SK-N-SH (cell line): ENCODE measurements around the gene MGAT5B. TPM values are rescaled to one million over a fixed set of nuclear protein-coding genes. Genes with fewer than 3 reads are reported as not detected.

Experiments used
- CTCF ChIA-PET: fragments of 300-600, 350-600 bp; formaldehyde crosslinking; extraction: SDS; loops from one replicate; lab custom pipeline; 2021; lab: Yijun Ruan, JAX
- POLR2A ChIA-PET: fragments of 350-600 bp; sonication (Branson Sonifier 250); formaldehyde crosslinking; extraction: SDS; loops from one replicate; lab custom pipeline; 2020; ENCODE audit warnings: antibody characterized with exemption, inconsistent platforms; lab: Yijun Ruan, JAX
- DNase-seq: peaks from one replicate; pipeline ENCODE4 v3.0.0; 2012
- H2AFZ ChIP-seq: fragments of 200-600 bp; sonication (generic); 2 replicates; pipeline ENCODE4 v1.8.1; 2016; ENCODE audit warnings: antibody characterized with exemption, mild to moderate bottlenecking, low read depth
- H3F3A ChIP-seq: fragments of 200-600 bp; sonication (generic); replicated peaks from 2 replicates; pipeline ENCODE3; 2016; ENCODE audit warnings: antibody characterized with exemption, mild to moderate bottlenecking; ENCODE audit not compliant: insufficient read depth
- H3K27ac ChIP-seq, 2 experiments: fragments of 200-500 bp in 1 of 2; fragments of 200-600 bp in 1 of 2; sonication (Bioruptor generic) in 1 of 2; sonication (generic), shearing (Covaris generic) in 1 of 2; 2 replicates each; pipeline versions ENCODE4 v1.5.1 to v1.6.1; 2014 to 2016; ENCODE audit warnings: low read depth in 2 of 2, inconsistent platforms in 1 of 2, low read length in 1 of 2, mild to moderate bottlenecking in 1 of 2, mixed read lengths in 1 of 2
- H3K27me3 ChIP-seq: fragments of 200-600 bp; sonication (generic), shearing (Covaris generic); 2 replicates; pipeline ENCODE4 v1.6.1; 2016; ENCODE audit warnings: mixed run types; ENCODE audit not compliant: insufficient read depth
- H3K36me3 ChIP-seq, 2 experiments: fragments of 200-500 bp in 1 of 2; fragments of 200-600 bp in 1 of 2; sonication (Bioruptor generic) in 1 of 2; sonication (generic) in 1 of 2; replicated peaks in 1 of 2; 2 replicates each; pipeline versions ENCODE3 to v1.5.1; 2014 to 2016; ENCODE audit warnings: low read length in 1 of 2, mild to moderate bottlenecking in 1 of 2; ENCODE audit not compliant: insufficient read depth in 2 of 2, control insufficient read depth in 1 of 2
- H3K4me1 ChIP-seq, 2 experiments: fragments of 200-500 bp in 1 of 2; fragments of 200-600 bp in 1 of 2; sonication (Bioruptor generic) in 1 of 2; sonication (generic), shearing (Covaris generic) in 1 of 2; 2 replicates each; pipeline versions ENCODE4 v1.5.1 to v1.6.1; 2014 to 2016; ENCODE audit warnings: low read depth in 1 of 2, low read length in 1 of 2, mixed run types in 1 of 2; ENCODE audit not compliant: insufficient read depth in 2 of 2, control insufficient read depth in 1 of 2
- H3K4me2 ChIP-seq: fragments of 200-600 bp; sonication (generic), shearing (Covaris generic); 2 replicates; pipeline ENCODE4 v1.6.1; 2017; ENCODE audit warnings: mixed run types
- H3K4me3 ChIP-seq, 2 experiments: fragments of 200-500 bp in 1 of 2; fragments of 200-600 bp in 1 of 2; sonication (Bioruptor generic) in 1 of 2; sonication (generic), shearing (Covaris generic) in 1 of 2; 2 replicates each; pipeline versions ENCODE4 v1.5.1 to v1.8.1; 2014 to 2016; ENCODE audit warnings: low read depth in 2 of 2, inconsistent platforms in 1 of 2, low read length in 1 of 2, mild to moderate bottlenecking in 1 of 2, mixed read lengths in 1 of 2, moderate library complexity in 1 of 2
- H3K79me2 ChIP-seq: fragments of 200-600 bp; sonication (generic); 2 replicates; pipeline ENCODE4 v1.8.1; 2017; ENCODE audit warnings: mild to moderate bottlenecking; ENCODE audit not compliant: insufficient read depth
- H3K9ac ChIP-seq: fragments of 200-600 bp; sonication (generic); 2 replicates; pipeline ENCODE4 v1.6.1; 2017; ENCODE audit warnings: mixed run types
- H3K9me2 ChIP-seq: fragments of 200-600 bp; sonication (generic); 2 replicates; pipeline ENCODE4 v1.6.1; 2017; ENCODE audit warnings: mixed run types
- H3K9me3 ChIP-seq: fragments of 200-600 bp; sonication (generic); 2 replicates; pipeline ENCODE4 v1.6.1; 2017; ENCODE audit warnings: mixed run types, mild to moderate bottlenecking, moderate library complexity
- H4K20me1 ChIP-seq: fragments of 200-600 bp; sonication (generic); 2 replicates; pipeline ENCODE4 v1.6.1; 2017; ENCODE audit warnings: mild to moderate bottlenecking, mixed run types; ENCODE audit not compliant: insufficient read depth
- CHD2 ChIP-seq: fragments of 150-350 bp; IDR thresholded peaks from 2 replicates; pipeline ENCODE4 v1.6.1; 2018; ENCODE audit warnings: low read length; ENCODE audit not compliant: partially characterized antibody
- FOXM1 ChIP-seq: IDR thresholded peaks from 2 replicates; pipeline ENCODE4 v1.4.0; 2012; ENCODE audit warnings: low read depth, mild to moderate bottlenecking
- GATA2 ChIP-seq: sonication (generic); formaldehyde crosslinking; IDR thresholded peaks from 2 replicates; pipeline ENCODE4 v1.5.0; 2020; ENCODE audit warnings: mild to moderate bottlenecking, missing genetic modification reagents
- MXI1 ChIP-seq: IDR thresholded peaks from 2 replicates; pipeline ENCODE4 v1.6.1; 2012; ENCODE audit warnings: mild to moderate bottlenecking, low read depth, low read length, improper control_type of control experiment
- PBX3 ChIP-seq: IDR thresholded peaks from 2 replicates; pipeline ENCODE4; 2012
- RCOR1 ChIP-seq: fragments of 150-350 bp; IDR thresholded peaks from 2 replicates; pipeline ENCODE4 v1.6.1; 2017; ENCODE audit warnings: antibody characterized with exemption, low read length
- RXRA ChIP-seq: IDR thresholded peaks from 2 replicates; pipeline ENCODE4 v1.4.0; 2012; ENCODE audit warnings: low read depth, mild to moderate bottlenecking, borderline replicate concordance
- TAF1 ChIP-seq: IDR thresholded peaks from 2 replicates; pipeline ENCODE4 v1.6.1; 2012; ENCODE audit warnings: low read depth, mild to moderate bottlenecking, low read length, moderate library complexity, borderline replicate concordance
- YY1 ChIP-seq: IDR thresholded peaks from 2 replicates; pipeline ENCODE4 v1.4.0; 2012; ENCODE audit warnings: low read depth, mild to moderate bottlenecking
- WGBS: methylation state at CpG from one replicate; pipeline ENCODE4 v1.1.6; 2017; ENCODE audit warnings: low lambda C conversion rate; 5-methylcytosine and 5-hydroxymethylcytosine counted together
- polyA plus RNA-seq, 3 experiments: library from polyadenylated mRNA; depleted of rRNA; stranded (reverse); fragments of >200 nt; gene quantifications; 2 replicates each; pipeline ENCODE4 v1.2.3, GENCODE V29; 2012
- TF ChIP-seq, protein P1 (sequence below): fragments of 150-350 bp; IDR thresholded peaks from 2 replicates; pipeline ENCODE4 v1.6.1; 2016; ENCODE audit warnings: mild to moderate bottlenecking, low read depth, low read length
- TF ChIP-seq, protein P2 (sequence below): IDR thresholded peaks from 2 replicates; pipeline ENCODE4 v1.4.0; 2012; ENCODE audit warnings: low read depth, borderline replicate concordance

The MGAT5B gene
- polyA plus RNA-seq, 1 of the 3 experiments (the other 2 are of a cell fraction), result 13.8 TPM

- POLR2A ChIA-PET, result interaction anchor here (0.6 kb wide), 1 partner anchor 15 kb away, joined by 3 read pairs; no protein-coding TSS in a partner anchor
- H3K27me3 ChIP-seq, result no peaks in the 10 kb centered on the region
- TF ChIP-seq RCOR1, result no peak
- TF ChIP-seq, protein P1, sequence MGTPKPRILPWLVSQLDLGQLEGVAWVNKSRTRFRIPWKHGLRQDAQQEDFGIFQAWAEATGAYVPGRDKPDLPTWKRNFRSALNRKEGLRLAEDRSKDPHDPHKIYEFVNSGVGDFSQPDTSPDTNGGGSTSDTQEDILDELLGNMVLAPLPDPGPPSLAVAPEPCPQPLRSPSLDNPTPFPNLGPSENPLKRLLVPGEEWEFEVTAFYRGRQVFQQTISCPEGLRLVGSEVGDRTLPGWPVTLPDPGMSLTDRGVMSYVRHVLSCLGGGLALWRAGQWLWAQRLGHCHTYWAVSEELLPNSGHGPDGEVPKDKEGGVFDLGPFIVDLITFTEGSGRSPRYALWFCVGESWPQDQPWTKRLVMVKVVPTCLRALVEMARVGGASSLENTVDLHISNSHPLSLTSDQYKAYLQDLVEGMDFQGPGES, result no peak
- no peak for TF ChIP-seq RXRA
- H4K20me1 ChIP-seq, result no peaks in the 10 kb centered on the region
- no peak overlapping the region for H3K4me3 ChIP-seq
- peaks cover 0 to 4% of the 10 kb centered on the region in 2 experiments for H3K36me3 ChIP-seq
- no peaks in the 10 kb centered on the region for H3K79me2 ChIP-seq
- H3K9ac ChIP-seq, result no peak overlapping the region
- no peak for DNase-seq
- H3K4me1 ChIP-seq, result peaks cover 0 to 15% of the 10 kb centered on the region in 2 experiments; a peak in 1 of 4 replicates
- H3K9me3 ChIP-seq, result no peaks in the 10 kb centered on the region
- CTCF ChIA-PET, result interaction anchor here (0.7 to 3.2 kb wide), 4 partner anchors 30 to 139 kb away, joined by 3 to 14 read pairs (median 6); partner anchors contain the start of gene MGAT5B
- no peak overlapping the region for H3K27ac ChIP-seq
- H3F3A ChIP-seq, result peaks cover 7% of the 10 kb centered on the region
- no peaks in the 10 kb centered on the region for H3K9me2 ChIP-seq
- H2AFZ ChIP-seq, result no peak overlapping the region
- 91% methylated on average over 12 of the region's 12 CpGs for WGBS
- H3K4me2 ChIP-seq, result no peak overlapping the region
These were observed 59.4 kb downstream of the MGAT5B start for GRCh38 chr17:76927577-76927976.

GRCh38 chr17:76927982-76928381 lies 59.8 kb downstream of the MGAT5B start:
- H4K20me1 ChIP-seq, result no peaks in the 10 kb centered on the region
- CTCF ChIA-PET, result interaction anchor here (1.8 to 3.2 kb wide), 3 partner anchors 60 to 138 kb away, joined by 4 to 14 read pairs (median 7); partner anchors contain the start of gene MGAT5B
- H3K9ac ChIP-seq, result no peak overlapping the region
- 83% methylated on average over 4 of the region's 4 CpGs for WGBS
- no peaks in the 10 kb centered on the region for H3K79me2 ChIP-seq
- DNase-seq, result no peak
- no peak overlapping the region for H3K27ac ChIP-seq
- TF ChIP-seq CHD2, result no peak
- TF ChIP-seq, protein P2, sequence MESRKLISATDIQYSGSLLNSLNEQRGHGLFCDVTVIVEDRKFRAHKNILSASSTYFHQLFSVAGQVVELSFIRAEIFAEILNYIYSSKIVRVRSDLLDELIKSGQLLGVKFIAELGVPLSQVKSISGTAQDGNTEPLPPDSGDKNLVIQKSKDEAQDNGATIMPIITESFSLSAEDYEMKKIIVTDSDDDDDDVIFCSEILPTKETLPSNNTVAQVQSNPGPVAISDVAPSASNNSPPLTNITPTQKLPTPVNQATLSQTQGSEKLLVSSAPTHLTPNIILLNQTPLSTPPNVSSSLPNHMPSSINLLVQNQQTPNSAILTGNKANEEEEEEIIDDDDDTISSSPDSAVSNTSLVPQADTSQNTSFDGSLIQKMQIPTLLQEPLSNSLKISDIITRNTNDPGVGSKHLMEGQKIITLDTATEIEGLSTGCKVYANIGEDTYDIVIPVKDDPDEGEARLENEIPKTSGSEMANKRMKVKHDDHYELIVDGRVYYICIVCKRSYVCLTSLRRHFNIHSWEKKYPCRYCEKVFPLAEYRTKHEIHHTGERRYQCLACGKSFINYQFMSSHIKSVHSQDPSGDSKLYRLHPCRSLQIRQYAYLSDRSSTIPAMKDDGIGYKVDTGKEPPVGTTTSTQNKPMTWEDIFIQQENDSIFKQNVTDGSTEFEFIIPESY, result no peak
- TF ChIP-seq GATA2, result no peak
- no peak for TF ChIP-seq FOXM1
- no peak for TF ChIP-seq TAF1
- no peak for TF ChIP-seq MXI1
- TF ChIP-seq PBX3, result no peak
- no peak for TF ChIP-seq YY1
- H3K4me1 ChIP-seq, result peaks cover 0 to 15% of the 10 kb centered on the region in 2 experiments; a peak in 1 of 4 replicates
- peaks cover 0 to 4% of the 10 kb centered on the region in 2 experiments for H3K36me3 ChIP-seq
- H3K4me2 ChIP-seq, result no peak overlapping the region
- no peak overlapping the region for H3K4me3 ChIP-seq
- no peaks in the 10 kb centered on the region for H3K27me3 ChIP-seq
- no peaks in the 10 kb centered on the region for H3K9me3 ChIP-seq
- peaks cover 7% of the 10 kb centered on the region for H3F3A ChIP-seq
- no peaks in the 10 kb centered on the region for H3K9me2 ChIP-seq
- no peak overlapping the region for H2AFZ ChIP-seq
- POLR2A ChIA-PET, result interaction anchor here (0.6 kb wide), 2 partner anchors 14 to 252 kb away, joined by 3 read pairs; no protein-coding TSS in a partner anchor
